HG03432 (cell line): ENCODE data around the gene FBXO21.
"Not testable (repeated sequence)": the region's sequence is repeated elsewhere in the genome, so short reads cannot be mapped to it uniquely, and the experiment has no call there.

Experiments
- ATAC-seq: cut with Tn5 transposase; IDR thresholded peaks from one replicate; pipeline ENCODE4 v1.9.1; 2021; ENCODE audit warnings: mild to moderate bottlenecking, moderate library complexity; ENCODE audit not compliant: unreplicated experiment

Gene FBXO21

GRCh38 chr12:117202033-117202432 lies 11.8 kb upstream of the FBXO21 start:
- ATAC-seq: no peak

GRCh38 chr12:117199956-117200744 lies 9.9 kb upstream of the FBXO21 start:
- not testable (repeated sequence) for ATAC-seq

- not testable (repeated sequence) for ATAC-seq
Measured at GRCh38 chr12:117196334-117196733, 6.1 kb upstream of the FBXO21 start.

- ATAC-seq: not testable (repeated sequence)
Measured at GRCh38 chr12:117195027-117195426, 4.8 kb upstream of the FBXO21 start.

- no peak for ATAC-seq
Measured at GRCh38 chr12:117193903-117194302, 3.6 kb upstream of the FBXO21 start.

GRCh38 chr12:117192581-117192980 lies 2.3 kb upstream of the FBXO21 start:
- not testable (repeated sequence) for ATAC-seq

- ATAC-seq: no peak
Measured at GRCh38 chr12:117192057-117192456, 1.8 kb upstream of the FBXO21 start.

- peak; percentile 47 for ATAC-seq
Measured at GRCh38 chr12:117189725-117190209, 503 bp downstream of the FBXO21 start.

GRCh38 chr12:117188961-117189724 lies 1.1 kb downstream of the FBXO21 start:
- ATAC-seq: no peak

- no peak for ATAC-seq
Measured at GRCh38 chr12:117188121-117188665, 2.1 kb downstream of the FBXO21 start.

GRCh38 chr12:117187421-117187820 lies 2.8 kb downstream of the FBXO21 start:
- ATAC-seq: no peak

GRCh38 chr12:117182866-117183265 lies 7.4 kb downstream of the FBXO21 start:
- no peak for ATAC-seq

GRCh38 chr12:117181468-117181843 lies 8.8 kb downstream of the FBXO21 start:
- not testable (repeated sequence) for ATAC-seq

- ATAC-seq: no peak
Measured at GRCh38 chr12:117180758-117181467, 9.4 kb downstream of the FBXO21 start.

- ATAC-seq: no peak
Measured at GRCh38 chr12:117178745-117179144, 11.5 kb downstream of the FBXO21 start.

GRCh38 chr12:117178301-117178700 lies 12.0 kb downstream of the FBXO21 start:
- ATAC-seq: no peak

GRCh38 chr12:117172168-117172567 lies 18.1 kb downstream of the FBXO21 start:
- no peak for ATAC-seq

- no peak for ATAC-seq
Measured at GRCh38 chr12:117171499-117172162, 18.6 kb downstream of the FBXO21 start.

- ATAC-seq: no peak
Measured at GRCh38 chr12:117169548-117169947, 20.7 kb downstream of the FBXO21 start.

GRCh38 chr12:117168976-117169375 lies 21.3 kb downstream of the FBXO21 start:
- ATAC-seq: no peak
